Keratinocyte (primary cell): ENCODE data around the gene BTG3. TPM values are rescaled to one million over a fixed set of nuclear protein-coding genes. Genes with fewer than 3 reads are reported as not detected.

ENCODE experiments used
- DNase-seq: peaks from one replicate; pipeline ENCODE4 v3.0.0-alpha.2; 2011; ENCODE audit warnings: low read depth, missing footprints, low spot score
- FAIRE-seq: peaks from 2 replicates; lab custom pipeline; 2011; peaks lifted over from hg19 to GRCh38; lab: Jason Lieb, UNC
- H2AFZ ChIP-seq: 2 replicates; pipeline ENCODE4 v1.6.0; 2012; ENCODE audit warnings: low read length, control low read depth, inconsistent platforms; ENCODE audit not compliant: control insufficient read depth
- H3K27ac ChIP-seq: 2 replicates; pipeline ENCODE4 v1.5.1; 2011; ENCODE audit warnings: low read length; ENCODE audit not compliant: control insufficient read depth, insufficient read depth
- H3K27me3 ChIP-seq: 3 replicates; pipeline ENCODE4 v1.6.0; 2011; ENCODE audit warnings: low read length; ENCODE audit not compliant: control insufficient read depth, insufficient read depth; ENCODE audit errors: extremely low read depth
- H3K36me3 ChIP-seq, 2 experiments: 2 replicates in 1 of 2; 3 replicates in 1 of 2; pipeline ENCODE4 v1.5.1; 2011; ENCODE audit warnings: low read length in 2 of 2, mild to moderate bottlenecking in 1 of 2; ENCODE audit not compliant: control insufficient read depth in 2 of 2, insufficient read depth in 2 of 2; ENCODE audit errors: extremely low read depth in 1 of 2
- H3K4me1 ChIP-seq: 3 replicates; pipeline ENCODE4 v1.5.1; 2011; ENCODE audit warnings: low read length; ENCODE audit not compliant: control insufficient read depth, insufficient read depth; ENCODE audit errors: extremely low read depth
- H3K4me2 ChIP-seq: 3 replicates; pipeline ENCODE4 v1.6.0; 2011; ENCODE audit warnings: low read depth, low read length; ENCODE audit not compliant: control insufficient read depth, insufficient read depth; ENCODE audit errors: extremely low read depth
- H3K4me3 ChIP-seq, 3 experiments: fragments of 200-600 bp in 1 of 3; sonication (generic) in 1 of 3; 2 replicates in 2 of 3; 3 replicates in 1 of 3; pipeline ENCODE4 v1.5.1; 2011 to 2016; ENCODE audit warnings: low read length in 3 of 3, mild to moderate bottlenecking in 3 of 3, control low read depth in 2 of 3, inconsistent platforms in 1 of 3, low read depth in 1 of 3, mixed read lengths in 1 of 3, mixed run types in 1 of 3, moderate library complexity in 1 of 3; ENCODE audit not compliant: control insufficient read depth in 2 of 3, insufficient read depth in 2 of 3; ENCODE audit errors: extremely low read depth in 1 of 3
- H3K79me2 ChIP-seq: 2 replicates; pipeline ENCODE4 v1.6.0; 2012; ENCODE audit warnings: low read length; ENCODE audit not compliant: control insufficient read depth, insufficient read depth
- H3K9ac ChIP-seq: 3 replicates; pipeline ENCODE4 v1.6.0; 2011; ENCODE audit warnings: low read length; ENCODE audit not compliant: control insufficient read depth, insufficient read depth; ENCODE audit errors: extremely low read depth
- H3K9me1 ChIP-seq: 3 replicates; pipeline ENCODE4 v1.6.0; 2011; ENCODE audit warnings: low read length; ENCODE audit not compliant: control insufficient read depth, insufficient read depth; ENCODE audit errors: extremely low read depth
- H3K9me3 ChIP-seq: 2 replicates; pipeline ENCODE4 v1.5.1; 2012; ENCODE audit warnings: low read depth, low read length; ENCODE audit not compliant: control insufficient read depth
- H4K20me1 ChIP-seq: 3 replicates; pipeline ENCODE4 v1.6.0; 2011; ENCODE audit warnings: low read length; ENCODE audit not compliant: control insufficient read depth, insufficient read depth; ENCODE audit errors: extremely low read depth
- EZH2 ChIP-seq: IDR thresholded peaks from one replicate; pipeline ENCODE4 v1.6.1; 2012; ENCODE audit warnings: inconsistent platforms, mild to moderate bottlenecking, low read length, moderate library complexity
- dilution Hi-C: fragments of 300-500 bp; cut with MboI; formaldehyde crosslinking; loops from one replicate; pipeline ENCODE4 v1.7.0; 2020; ENCODE audit warnings: low sequenced_read_pairs; ENCODE audit not compliant: extremely low pct_ligation_motif_present
- polyA plus RNA-seq, 5 experiments: library from polyadenylated mRNA; depleted of rRNA in 3 of 5; stranded (reverse) in 3 of 5; stranded (forward) in 1 of 5; unstranded in 1 of 5; fragments of >200 nt; gene quantifications; 1 replicate in 1 of 5; 2 replicates in 3 of 5; 3 replicates in 1 of 5; pipeline versions ENCODE4 v1.2.1 to v1.2.3, GENCODE V29; 2011 to 2012; ENCODE audit warnings: missing spikeins in 2 of 5, low read depth in 1 of 5, low replicate concordance in 1 of 5
- TF ChIP-seq, protein P1 (sequence below), 3 experiments: IDR thresholded peaks in 1 of 3; conservative IDR thresholded peaks in 1 of 3; optimal IDR thresholded peaks in 1 of 3; 2 replicates in 2 of 3; 3 replicates in 1 of 3; pipeline versions ENCODE3 to v1.5.1; 2011; ENCODE audit warnings: low read length in 3 of 3, mild to moderate bottlenecking in 3 of 3, moderate library complexity in 2 of 3, control low read depth in 1 of 3, inconsistent platforms in 1 of 3; ENCODE audit not compliant: insufficient read depth in 2 of 3; ENCODE audit errors: extremely low read depth in 1 of 3

BTG3 gene
- polyA plus RNA-seq, 1 donor (not counting 4 experiments of a cell fraction or from before 2014, with no cell fraction given), result 51.2 TPM

GRCh38 chr21:17611414-17612022, 1.2 kb downstream of the BTG3 start:
- no peaks in the 10 kb centered on the region for H3K9me3 ChIP-seq
- H3K9me1 ChIP-seq, result no peaks in the 10 kb centered on the region
- peak overlapping the region; percentile 97 for H3K27ac ChIP-seq
- DNase-seq (no peak), FAIRE-seq (peak; percentile 71)
- peak overlapping the region; percentile 100 for H3K4me2 ChIP-seq
- dilution Hi-C loops, result no loop called here
- TF ChIP-seq, protein P1, sequence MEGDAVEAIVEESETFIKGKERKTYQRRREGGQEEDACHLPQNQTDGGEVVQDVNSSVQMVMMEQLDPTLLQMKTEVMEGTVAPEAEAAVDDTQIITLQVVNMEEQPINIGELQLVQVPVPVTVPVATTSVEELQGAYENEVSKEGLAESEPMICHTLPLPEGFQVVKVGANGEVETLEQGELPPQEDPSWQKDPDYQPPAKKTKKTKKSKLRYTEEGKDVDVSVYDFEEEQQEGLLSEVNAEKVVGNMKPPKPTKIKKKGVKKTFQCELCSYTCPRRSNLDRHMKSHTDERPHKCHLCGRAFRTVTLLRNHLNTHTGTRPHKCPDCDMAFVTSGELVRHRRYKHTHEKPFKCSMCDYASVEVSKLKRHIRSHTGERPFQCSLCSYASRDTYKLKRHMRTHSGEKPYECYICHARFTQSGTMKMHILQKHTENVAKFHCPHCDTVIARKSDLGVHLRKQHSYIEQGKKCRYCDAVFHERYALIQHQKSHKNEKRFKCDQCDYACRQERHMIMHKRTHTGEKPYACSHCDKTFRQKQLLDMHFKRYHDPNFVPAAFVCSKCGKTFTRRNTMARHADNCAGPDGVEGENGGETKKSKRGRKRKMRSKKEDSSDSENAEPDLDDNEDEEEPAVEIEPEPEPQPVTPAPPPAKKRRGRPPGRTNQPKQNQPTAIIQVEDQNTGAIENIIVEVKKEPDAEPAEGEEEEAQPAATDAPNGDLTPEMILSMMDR (optimal IDR thresholded peaks at IDR 0.05 in 1 of 3, IDR thresholded peaks at IDR 0.05 in 1 of 3, conservative IDR thresholded peaks at IDR 0.05 in 1 of 3; ENCODE audit: extremely low read depth in 1 of 3, insufficient read depth in 2 of 3, low read length in 3 of 3), result no peak
- TF ChIP-seq EZH2, result no peak
- peaks cover 0 to 1% of the 10 kb centered on the region in 2 experiments for H3K36me3 ChIP-seq
- no peaks in the 10 kb centered on the region for H3K27me3 ChIP-seq
- H3K4me3 ChIP-seq, result peak overlapping the region; percentile 69 to 97 (median 88)
- peak overlapping the region; percentile 85 for H2AFZ ChIP-seq
- no peaks in the 10 kb centered on the region for H4K20me1 ChIP-seq
- peaks cover 53% of the 10 kb centered on the region for H3K79me2 ChIP-seq
- H3K9ac ChIP-seq, result peak overlapping the region; percentile 100
- peaks cover 36% of the 10 kb centered on the region for H3K4me1 ChIP-seq

- peaks cover 36% of the 10 kb centered on the region for H3K4me1 ChIP-seq
- TF ChIP-seq, protein P1 (optimal IDR thresholded peaks at IDR 0.05 in 1 of 3, IDR thresholded peaks at IDR 0.05 in 1 of 3, conservative IDR thresholded peaks at IDR 0.05 in 1 of 3; ENCODE audit: extremely low read depth in 1 of 3, insufficient read depth in 2 of 3, low read length in 3 of 3), result no peak
- TF ChIP-seq EZH2, result no peak
- H3K79me2 ChIP-seq, result peaks cover 58% of the 10 kb centered on the region
- H2AFZ ChIP-seq, result peak overlapping the region; percentile 52
- FAIRE-seq (no peak), DNase-seq (no peak)
- H4K20me1 ChIP-seq, result no peaks in the 10 kb centered on the region
- H3K36me3 ChIP-seq, result peaks cover 0 to 1% of the 10 kb centered on the region in 2 experiments
- peak overlapping the region; percentile 97 for H3K27ac ChIP-seq
- H3K9me3 ChIP-seq, result no peaks in the 10 kb centered on the region
- H3K9ac ChIP-seq, result peak overlapping the region; percentile 100
- no peaks in the 10 kb centered on the region for H3K9me1 ChIP-seq
- peak overlapping the region; percentile 100 for H3K4me2 ChIP-seq
- no peaks in the 10 kb centered on the region for H3K27me3 ChIP-seq
- dilution Hi-C loops, result no loop called here
- H3K4me3 ChIP-seq, result peak overlapping the region; percentile 69 to 97 (median 88)
These were observed 1.8 kb downstream of the BTG3 start for GRCh38 chr21:17610911-17611310.
